H1 (cell line): ENCODE results near the gene HEPACAM. TPM values are rescaled to one million over a fixed set of nuclear protein-coding genes. Genes with fewer than 3 reads are reported as not detected.

ENCODE experiments used
- CTCF ChIA-PET: fragments of 300-600 bp; sonication (Branson Sonifier 250); formaldehyde crosslinking; loops from one replicate; lab custom pipeline; 2021; ENCODE audit not compliant: partially characterized antibody; lab: Charles Lee
- POLR2A ChIA-PET: fragments of 300-600 bp; sonication (Branson Sonifier 250); formaldehyde crosslinking; loops from one replicate; lab custom pipeline; 2021; ENCODE audit warnings: inconsistent platforms; ENCODE audit not compliant: partially characterized antibody; lab: Charles Lee
- DNase-seq, 2 experiments: peaks; one replicate each; pipeline versions ENCODE4 v3.0.0 to v3.0.0-alpha.2; 2010 to 2022; ENCODE audit warnings: low spot score in 2 of 2, low read depth in 1 of 2, mixed read lengths in 1 of 2
- FAIRE-seq: peaks from 2 replicates; lab custom pipeline; 2011; peaks lifted over from hg19 to GRCh38; lab: Jason Lieb, UNC
- H2AFZ ChIP-seq: 2 replicates; pipeline ENCODE4 v1.8.1; 2012; ENCODE audit warnings: low read length, inconsistent platforms
- H2AK5ac ChIP-seq: 2 replicates; pipeline ENCODE4 v1.6.1; 2013; ENCODE audit warnings: low read depth, low read length
- H2BK120ac ChIP-seq: replicated peaks from 2 replicates; pipeline ENCODE3; 2013; ENCODE audit warnings: low read depth, low read length, inconsistent platforms
- H2BK12ac ChIP-seq: 2 replicates; pipeline ENCODE4 v1.6.1; 2013; ENCODE audit warnings: low read depth, low read length
- H2BK15ac ChIP-seq: 2 replicates; pipeline ENCODE4 v1.6.1; 2013; ENCODE audit warnings: low read length
- H2BK20ac ChIP-seq: 2 replicates; pipeline ENCODE4 v1.6.1; 2013; ENCODE audit warnings: low read length
- H2BK5ac ChIP-seq: 2 replicates; pipeline ENCODE4 v1.6.1; 2013; ENCODE audit warnings: low read depth, low read length
- H3K14ac ChIP-seq: 2 replicates; pipeline ENCODE4 v1.6.1; 2013; ENCODE audit warnings: inconsistent platforms; ENCODE audit not compliant: insufficient read length
- H3K18ac ChIP-seq: 2 replicates; pipeline ENCODE4 v1.6.1; 2013; ENCODE audit warnings: low read length; ENCODE audit errors: extremely low read depth
- H3K23ac ChIP-seq: 2 replicates; pipeline ENCODE4 v1.6.1; 2013; ENCODE audit warnings: inconsistent platforms; ENCODE audit not compliant: insufficient read length
- H3K23me2 ChIP-seq: 2 replicates; pipeline ENCODE4 v1.6.1; 2013; ENCODE audit warnings: low read depth, low read length
- H3K27ac ChIP-seq: 2 replicates; pipeline ENCODE4 v1.6.1; 2011; ENCODE audit warnings: low read depth, low read length, inconsistent platforms
- H3K27me3 ChIP-seq, 4 experiments: replicated peaks in 1 of 4; 1 replicate in 1 of 4; 2 replicates in 3 of 4; pipeline versions ENCODE4 v1.6.1 to v1.8.1; 2011 to 2013; ENCODE audit warnings: low read length in 3 of 4, mild to moderate bottlenecking in 3 of 4, inconsistent platforms in 2 of 4, mixed read lengths in 2 of 4, moderate library complexity in 1 of 4; ENCODE audit not compliant: control insufficient read depth in 3 of 4, insufficient read depth in 3 of 4; ENCODE audit errors: extremely low read depth in 1 of 4
- H3K36me3 ChIP-seq, 4 experiments: 2 replicates each; pipeline versions ENCODE4 v1.6.1 to v1.8.1; 2011 to 2013; ENCODE audit warnings: mild to moderate bottlenecking in 4 of 4, low read length in 3 of 4, moderate library complexity in 2 of 4, control low read depth in 1 of 4, inconsistent platforms in 1 of 4; ENCODE audit not compliant: insufficient read depth in 4 of 4, control insufficient read depth in 2 of 4
- H3K4ac ChIP-seq: replicated peaks from 2 replicates; pipeline ENCODE3; 2013; ENCODE audit warnings: low read length, low read depth, mixed read lengths, inconsistent platforms; ENCODE audit not compliant: insufficient read length
- H3K4me1 ChIP-seq, 4 experiments: replicated peaks in 1 of 4; 1 replicate in 1 of 4; 2 replicates in 3 of 4; pipeline versions ENCODE4 v1.6.1 to v1.8.1; 2011 to 2013; ENCODE audit warnings: low read length in 3 of 4, inconsistent platforms in 2 of 4, mixed read lengths in 1 of 4; ENCODE audit not compliant: insufficient read depth in 4 of 4, control insufficient read depth in 3 of 4
- H3K4me2 ChIP-seq, 2 experiments: 2 replicates each; pipeline versions ENCODE4 v1.6.1 to v1.8.1; 2011 to 2013; ENCODE audit warnings: low read depth in 2 of 2, low read length in 2 of 2, control low read depth in 1 of 2, inconsistent platforms in 1 of 2, mild to moderate bottlenecking in 1 of 2; ENCODE audit not compliant: insufficient read depth in 1 of 2
- H3K4me3 ChIP-seq, 4 experiments: fragments of 200-600, 300-600 bp in 1 of 4; sonication (generic), shearing (Covaris generic), sonication (Bioruptor Twin) in 1 of 4; 2 replicates each; pipeline versions ENCODE4 v1.5.1 to v1.8.1; 2011 to 2016; ENCODE audit warnings: low read length in 4 of 4, low read depth in 3 of 4, control low read depth in 2 of 4, inconsistent platforms in 2 of 4, mild to moderate bottlenecking in 2 of 4, mixed read lengths in 1 of 4, moderate library complexity in 1 of 4; ENCODE audit not compliant: insufficient read depth in 2 of 4; ENCODE audit errors: extremely low read depth in 1 of 4
- H3K56ac ChIP-seq: replicated peaks from 2 replicates; pipeline ENCODE3; 2013; ENCODE audit warnings: low read depth, mild to moderate bottlenecking, mixed read lengths, low read length, inconsistent platforms; ENCODE audit not compliant: insufficient read length
- H3K79me1 ChIP-seq: 2 replicates; pipeline ENCODE4 v1.6.1; 2013; ENCODE audit warnings: low read depth, low read length, control low read depth
- H3K79me2 ChIP-seq, 2 experiments: 2 replicates each; pipeline versions ENCODE4 v1.6.1 to v1.8.1; 2012 to 2013; ENCODE audit warnings: low read length in 2 of 2, mild to moderate bottlenecking in 2 of 2, inconsistent platforms in 1 of 2; ENCODE audit not compliant: insufficient read depth in 2 of 2, control insufficient read depth in 1 of 2
- H3K9ac ChIP-seq, 4 experiments: replicated peaks in 1 of 4; 1 replicate in 1 of 4; 2 replicates in 3 of 4; pipeline versions ENCODE4 v1.6.1 to v1.8.1; 2011 to 2013; ENCODE audit warnings: low read depth in 3 of 4, low read length in 3 of 4, control low read depth in 2 of 4, mild to moderate bottlenecking in 2 of 4, moderate library complexity in 2 of 4, inconsistent platforms in 1 of 4; ENCODE audit errors: extremely low read depth in 1 of 4
- H3K9me3 ChIP-seq, 2 experiments: 2 replicates each; pipeline versions ENCODE4 v1.6.1 to v1.8.1; 2012 to 2013; ENCODE audit warnings: mild to moderate bottlenecking in 2 of 2, moderate library complexity in 2 of 2, control low read depth in 1 of 2, inconsistent platforms in 1 of 2, low read depth in 1 of 2, low read length in 1 of 2, mixed read lengths in 1 of 2; ENCODE audit not compliant: insufficient read depth in 2 of 2
- H4K20me1 ChIP-seq, 2 experiments: replicated peaks in 1 of 2; 2 replicates each; pipeline versions ENCODE3 to v1.8.1; 2011 to 2013; ENCODE audit warnings: inconsistent platforms in 2 of 2, low read length in 2 of 2, mild to moderate bottlenecking in 1 of 2; ENCODE audit not compliant: insufficient read depth in 2 of 2, control insufficient read depth in 1 of 2
- H4K5ac ChIP-seq: 2 replicates; pipeline ENCODE4 v1.6.1; 2013; ENCODE audit warnings: low read length, low read depth, mixed read lengths, inconsistent platforms; ENCODE audit not compliant: insufficient read length
- H4K8ac ChIP-seq: 2 replicates; pipeline ENCODE4 v1.8.0; 2013; ENCODE audit warnings: mild to moderate bottlenecking, moderate library complexity, low read length, inconsistent platforms; ENCODE audit not compliant: insufficient read depth; ENCODE audit errors: extremely low read depth
- H4K91ac ChIP-seq: replicated peaks from 2 replicates; pipeline ENCODE3; 2013; ENCODE audit warnings: low read length, mixed read lengths, inconsistent platforms; ENCODE audit not compliant: insufficient read length
- CHD1 ChIP-seq: IDR thresholded peaks from 2 replicates; pipeline ENCODE4 v1.6.1; 2012; ENCODE audit warnings: low read depth, low read length, improper control_type of control experiment
- EGR1 ChIP-seq: IDR thresholded peaks from 2 replicates; pipeline ENCODE4 v1.6.1; 2011; ENCODE audit warnings: low read depth, low read length, borderline replicate concordance
- RNF2 ChIP-seq: fragments of 200-900, 300-1000 bp; sonication (generic); IDR thresholded peaks from 2 replicates; pipeline ENCODE4 v1.7.1; 2016; ENCODE audit warnings: borderline replicate concordance, low read depth, mild to moderate bottlenecking, antibody characterized with exemption, low read length; ENCODE audit not compliant: poor library complexity, severe bottlenecking; ENCODE audit errors: missing control alignments
- SRF ChIP-seq: IDR thresholded peaks from 2 replicates; pipeline ENCODE4 v1.6.1; 2011; ENCODE audit warnings: mild to moderate bottlenecking, low read depth, low read length, moderate library complexity
- SUZ12 ChIP-seq: fragments of 200-600 bp; sonication (generic); IDR thresholded peaks from 2 replicates; pipeline ENCODE4 v1.6.1; 2012; ENCODE audit warnings: mild to moderate bottlenecking, inconsistent platforms, low read length, moderate library complexity, mixed read lengths
- TCF12 ChIP-seq: IDR thresholded peaks from 2 replicates; pipeline ENCODE4 v1.6.1; 2011; ENCODE audit warnings: low read depth, mild to moderate bottlenecking, low read length
- WGBS, 2 experiments: shearing (Covaris generic) in 1 of 2; methylation state at CpG; one replicate each; pipeline versions ENCODE4 v1.1.6 to v1.1.7; 2013 to 2015; ENCODE audit warnings: low lambda C conversion rate in 2 of 2, mixed read lengths in 2 of 2, inconsistent platforms in 1 of 2, low coverage in 1 of 2, missing lambda C conversion rate in 1 of 2; ENCODE audit not compliant: insufficient replicate concordance in 2 of 2, insufficient coverage in 1 of 2, insufficient read length in 1 of 2; ENCODE audit errors: extremely low coverage in 1 of 2, missing lambda C conversion rate in 1 of 2; 5-methylcytosine and 5-hydroxymethylcytosine counted together
- polyA plus RNA-seq, 7 experiments: library from polyadenylated mRNA; depleted of rRNA in 3 of 7; stranded (reverse) in 5 of 7; unstranded in 2 of 7; fragments of >200 nt in 5 of 7; fragments of 200-250 nt in 2 of 7; gene quantifications; 1 replicate in 5 of 7; 2 replicates in 1 of 7; 4 replicates in 1 of 7; pipeline versions ENCODE4 v1.2.1 to v1.2.3, GENCODE V29; 2011 to 2013; ENCODE audit warnings: missing spikeins in 2 of 7, mixed read lengths in 2 of 7
- total RNA-seq: library from RNA; stranded (reverse); fragmentation: NEBNext Ultra II Directional; extraction: Animal tissue kit (Norgen Biotek cat#: 25700); gene quantifications from 2 replicates; pipeline ENCODE4 v1.2.1, GENCODE V29; 2021
- TF ChIP-seq, protein P1 (sequence below): IDR thresholded peaks from 2 replicates; pipeline ENCODE4 v1.6.1; 2011; ENCODE audit warnings: low read length, improper control_type of control experiment
- TF ChIP-seq, protein P2 (sequence below): IDR thresholded peaks from 2 replicates; pipeline ENCODE4 v1.6.1; 2011; ENCODE audit warnings: low read depth, mild to moderate bottlenecking, low read length; ENCODE audit not compliant: insufficient read depth
- TF ChIP-seq, protein P3 (sequence below): IDR thresholded peaks from 2 replicates; pipeline ENCODE4 v1.6.1; 2012; ENCODE audit warnings: inconsistent platforms

Gene HEPACAM
- total and polyA plus RNA-seq, 2 of the 8 experiments (the other 6 are each of a cell fraction or from before 2014, with no cell fraction given) = not detected

DNA sequence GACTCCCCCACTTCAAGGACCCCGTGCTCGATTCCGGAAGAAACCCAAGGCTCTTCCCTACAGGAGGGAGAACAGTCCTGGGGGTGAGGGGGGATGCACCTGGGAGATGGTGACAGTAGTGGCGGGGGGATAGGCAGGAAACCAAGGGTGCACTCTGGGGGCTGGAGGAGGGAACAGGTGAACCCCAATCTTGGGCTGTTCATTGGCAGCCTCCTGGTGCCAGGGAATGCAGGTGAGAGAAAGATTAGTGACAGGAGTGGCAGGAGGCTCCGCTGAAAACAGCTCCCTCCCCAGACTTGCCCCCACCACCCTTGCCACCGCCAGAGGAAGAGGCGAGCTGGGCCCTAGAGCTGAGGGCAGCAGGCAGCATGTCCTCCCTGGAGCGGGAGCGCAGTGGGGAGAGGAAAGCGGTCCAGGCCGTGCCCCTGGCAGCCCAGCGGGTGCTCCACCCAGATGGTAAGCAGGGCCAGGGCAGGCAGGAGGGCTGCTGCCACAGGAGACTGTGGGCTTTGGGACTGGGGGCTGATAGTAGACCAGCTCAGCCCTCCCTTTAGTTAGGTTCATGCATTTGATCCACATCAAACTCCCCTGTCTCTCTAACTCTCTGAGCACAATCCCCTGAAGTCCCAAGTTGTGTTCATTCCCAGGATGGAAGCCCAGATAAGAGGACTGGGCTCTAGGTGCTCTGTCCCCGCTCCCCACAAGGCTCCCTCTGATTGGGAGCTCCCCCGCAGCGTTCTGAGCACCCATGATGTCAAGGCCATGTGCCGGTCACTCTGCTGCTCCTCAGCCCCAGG, 56.2 kb downstream of the HEPACAM start:
- Histone ChIP-seq H3K18ac (no peak overlapping the region), H2BK5ac (no peak overlapping the region), H4K8ac (no peak overlapping the region), H3K4ac (no peak overlapping the region), H3K9me3 (no peaks in the 10 kb centered on the region), H4K20me1 (no peaks in the 10 kb centered on the region), H2BK12ac (no peak overlapping the region), H3K36me3 (no peaks in the 10 kb centered on the region), H3K79me2 (no peaks in the 10 kb centered on the region), H3K27ac (no peak overlapping the region), H3K4me1 (peaks cover 0 to 14% (median 8%) of the 10 kb centered on the region in 4 experiments; a peak in 5 of 7 replicates), H2BK120ac (no peak overlapping the region), H3K27me3 (peaks cover 0 to 13% (median 12%) of the 10 kb centered on the region in 4 experiments; a peak in 6 of 7 replicates), H3K4me2 (no peak overlapping the region), H3K9ac (no peak overlapping the region), H3K56ac (no peak overlapping the region), H2AK5ac (no peak overlapping the region; the same call in 1 of the 2 replicates), H3K14ac (no peak overlapping the region), H2BK15ac (no peak overlapping the region), H3K23me2 (peaks cover 8% of the 10 kb centered on the region; the same call in 1 of the 2 replicates), H4K91ac (no peak overlapping the region), H3K23ac (no peak overlapping the region), H3K4me3 (no peak overlapping the region), H4K5ac (no peak overlapping the region), H2AFZ (no peak overlapping the region), H2BK20ac (no peak overlapping the region), H3K79me1 (no peaks in the 10 kb centered on the region)
- ChIA-PET POLR2A (interaction anchor here (1.3 to 1.4 kb wide), 2 partner anchors 14 to 90 kb away, joined by 3 read pairs; partner anchors contain the start of gene ROBO3), CTCF (interaction anchor here (1.0 to 1.6 kb wide), 6 partner anchors 9 to 84 kb away, joined by 3 to 4 read pairs (median 3); partner anchors contain the start of genes HEPACAM and ROBO4)
- DNase-seq (no peak), FAIRE-seq (no peak)
- WGBS, 2 experiments = 92% methylated on average over 13 of the region's 16 CpGs; no CpG with 5 or more reads in 1 of the 2 experiments
- TF ChIP-seq, protein P1, sequence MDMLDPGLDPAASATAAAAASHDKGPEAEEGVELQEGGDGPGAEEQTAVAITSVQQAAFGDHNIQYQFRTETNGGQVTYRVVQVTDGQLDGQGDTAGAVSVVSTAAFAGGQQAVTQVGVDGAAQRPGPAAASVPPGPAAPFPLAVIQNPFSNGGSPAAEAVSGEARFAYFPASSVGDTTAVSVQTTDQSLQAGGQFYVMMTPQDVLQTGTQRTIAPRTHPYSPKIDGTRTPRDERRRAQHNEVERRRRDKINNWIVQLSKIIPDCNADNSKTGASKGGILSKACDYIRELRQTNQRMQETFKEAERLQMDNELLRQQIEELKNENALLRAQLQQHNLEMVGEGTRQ = no peak
- TF ChIP-seq SRF (no peak), CHD1 (no peak), RNF2 (no peak), SUZ12 (no peak), TCF12 (no peak), EGR1 (no peak)
- TF ChIP-seq, protein P2, sequence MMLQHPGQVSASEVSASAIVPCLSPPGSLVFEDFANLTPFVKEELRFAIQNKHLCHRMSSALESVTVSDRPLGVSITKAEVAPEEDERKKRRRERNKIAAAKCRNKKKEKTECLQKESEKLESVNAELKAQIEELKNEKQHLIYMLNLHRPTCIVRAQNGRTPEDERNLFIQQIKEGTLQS = no peak
- TF ChIP-seq, protein P3, sequence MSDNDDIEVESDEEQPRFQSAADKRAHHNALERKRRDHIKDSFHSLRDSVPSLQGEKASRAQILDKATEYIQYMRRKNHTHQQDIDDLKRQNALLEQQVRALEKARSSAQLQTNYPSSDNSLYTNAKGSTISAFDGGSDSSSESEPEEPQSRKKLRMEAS = no peak
